HG03565 (cell line): ENCODE results near the gene ATAD1.
"Not testable (repeated sequence)": the region's sequence is repeated elsewhere in the genome, so short reads cannot be mapped to it uniquely, and the experiment has no call there.

Experiments used
- ATAC-seq: cut with Tn5 transposase; IDR thresholded peaks from one replicate; pipeline ENCODE4 v1.9.1; 2021; ENCODE audit warnings: mild to moderate bottlenecking, moderate library complexity; ENCODE audit not compliant: unreplicated experiment

ATAD1 gene

GRCh38 chr10:87817609-87818504, at the start of gene ATAD1:
Gene ATAD1 (minus strand): TSS chr10:87818226. CDS start chr10:87814599, 3,627 bp downstream.
- ATAC-seq: peak; percentile 64

- no peak for ATAC-seq
Observed at GRCh38 chr10:87867453-87867852, 49.4 kb upstream of the ATAD1 start.

- no peak for ATAC-seq
Observed at GRCh38 chr10:87866412-87866974, 48.5 kb upstream of the ATAD1 start.

DNA sequence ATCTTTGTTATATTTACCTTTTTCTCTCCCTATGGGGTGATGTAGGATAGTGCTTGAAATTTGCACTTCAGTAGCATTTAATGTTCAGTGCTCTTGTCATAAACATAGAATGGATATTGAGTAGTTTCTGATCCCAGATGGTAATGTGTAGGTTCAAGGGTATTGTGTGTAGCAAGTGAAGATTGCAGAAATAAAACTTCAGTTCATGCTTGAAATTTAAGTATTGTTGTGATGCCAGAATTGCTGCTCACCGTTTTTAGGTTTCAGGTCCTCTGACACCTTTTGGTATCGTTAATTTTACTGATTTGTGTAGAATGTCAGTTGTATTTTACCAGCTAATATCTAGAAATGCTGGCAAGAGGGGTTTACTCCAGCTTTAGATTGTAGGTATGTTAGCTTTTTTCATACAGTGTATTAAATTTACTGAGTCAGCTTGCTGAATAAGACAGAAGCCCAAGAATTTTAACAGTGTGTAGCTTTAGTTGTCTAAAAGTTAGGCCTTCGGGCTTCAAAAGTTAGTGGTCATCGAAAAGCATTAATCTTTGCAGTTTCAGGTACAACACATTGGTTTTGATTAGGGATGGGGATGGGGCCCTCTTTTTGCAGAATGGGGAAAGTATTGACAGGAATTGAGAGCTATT, 47.3 kb upstream of the ATAD1 start:
- no peak for ATAC-seq

- no peak for ATAC-seq
Observed at GRCh38 chr10:87864496-87865059, 46.6 kb upstream of the ATAD1 start.

GRCh38 chr10:87863951-87864495, 46.0 kb upstream of the ATAD1 start:
- ATAC-seq: not testable (repeated sequence)

GRCh38 chr10:87863053-87863943, 45.3 kb upstream of the ATAD1 start, which contains the start of the genes KLLN and PTEN:
Gene KLLN (minus strand): TSS chr10:87863533. CDS start chr10:87862487, 1,046 bp downstream.
Gene PTEN (plus strand): TSS chr10:87863625. CDS start chr10:87864470, 845 bp downstream.
- peak; percentile 35 for ATAC-seq

DNA sequence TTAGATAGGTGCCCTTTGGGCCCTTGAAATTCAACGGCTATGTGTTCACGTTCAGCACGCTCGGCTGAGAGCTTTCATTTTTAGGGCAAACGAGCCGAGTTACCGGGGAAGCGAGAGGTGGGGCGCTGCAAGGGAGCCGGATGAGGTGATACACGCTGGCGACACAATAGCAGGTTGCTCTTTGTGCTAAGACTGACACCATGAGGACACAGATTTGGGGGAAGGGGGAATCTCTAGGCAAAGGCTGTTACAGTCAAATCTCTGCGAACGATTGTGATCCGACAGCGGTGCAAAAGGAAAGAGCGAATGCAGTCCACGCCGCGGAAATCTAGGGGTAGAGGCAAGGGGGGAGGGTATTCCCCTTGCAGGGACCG, 44.6 kb upstream of the ATAD1 start:
- ATAC-seq: no peak

GRCh38 chr10:87861953-87862678, 44.1 kb upstream of the ATAD1 start:
- ATAC-seq: peak; percentile 38

DNA sequence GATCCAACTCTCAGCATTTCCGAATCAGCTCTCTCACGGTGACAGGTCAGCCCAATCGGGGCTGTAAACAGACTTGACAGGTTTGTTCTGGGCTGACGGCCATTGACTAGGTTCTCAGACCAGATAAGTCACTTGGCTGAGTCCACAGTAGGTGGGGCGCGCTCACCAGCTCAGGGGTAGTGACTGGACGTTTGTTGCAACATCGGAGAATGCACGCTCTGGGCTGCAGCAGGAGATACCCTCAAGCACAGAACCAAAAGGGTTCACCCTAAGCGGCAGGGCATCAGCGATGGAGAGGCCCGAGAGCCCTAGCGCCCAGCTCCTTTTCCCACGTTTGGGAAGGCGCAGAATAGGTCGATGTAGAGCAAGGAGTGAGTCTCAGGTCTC, 43.5 kb upstream of the ATAD1 start:
- ATAC-seq: peak; percentile 8

GRCh38 chr10:87860816-87861403, 42.9 kb upstream of the ATAD1 start:
- ATAC-seq: no peak

GRCh38 chr10:87860156-87860795, 42.2 kb upstream of the ATAD1 start:
- no peak for ATAC-seq

GRCh38 chr10:87855665-87856064, 37.6 kb upstream of the ATAD1 start:
- ATAC-seq: not testable (repeated sequence)

DNA sequence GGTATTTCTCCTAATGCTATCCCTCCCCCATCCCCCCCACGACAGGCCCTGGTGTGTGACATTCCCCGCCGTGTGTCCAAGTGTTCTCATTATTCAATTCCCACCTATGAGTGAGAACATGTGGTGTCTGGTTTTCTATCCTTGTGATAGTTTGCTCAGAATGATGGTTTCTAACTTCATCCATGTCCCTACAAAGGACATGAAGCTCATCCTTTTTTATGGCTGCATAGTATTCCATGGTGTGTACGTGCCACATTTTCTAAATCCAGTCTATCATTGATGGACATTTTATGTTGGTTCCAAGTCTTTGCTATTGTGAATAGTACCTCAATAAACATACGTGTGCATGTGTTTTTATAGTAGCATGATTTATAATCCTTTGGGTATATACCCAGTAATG, 37.2 kb upstream of the ATAD1 start:
- ATAC-seq: not testable (repeated sequence)

- no peak for ATAC-seq
Observed at GRCh38 chr10:87852089-87852488, 34.1 kb upstream of the ATAD1 start.

DNA sequence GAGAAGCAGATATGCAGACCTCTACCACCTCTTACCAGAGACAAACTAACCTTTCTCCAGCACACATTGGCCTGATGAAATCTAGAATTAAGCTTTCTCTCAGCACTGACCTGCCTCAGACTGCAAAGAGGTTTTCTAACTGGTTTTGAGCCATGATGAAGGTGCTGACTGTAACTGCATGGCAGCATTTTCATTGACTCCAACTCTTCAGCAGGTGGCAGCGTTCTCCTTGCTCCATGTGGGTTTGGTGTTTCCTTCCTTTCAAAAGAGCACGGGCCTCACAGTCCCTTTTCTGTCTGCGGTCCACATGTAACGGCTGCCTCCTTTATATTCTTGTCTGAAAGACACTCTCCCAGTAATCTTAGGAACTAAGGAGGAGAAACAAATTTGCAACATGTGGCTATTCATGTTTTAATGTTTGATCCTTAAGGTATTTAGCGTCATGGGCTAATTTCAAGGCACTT, 32.7 kb upstream of the ATAD1 start:
- ATAC-seq: no peak

DNA sequence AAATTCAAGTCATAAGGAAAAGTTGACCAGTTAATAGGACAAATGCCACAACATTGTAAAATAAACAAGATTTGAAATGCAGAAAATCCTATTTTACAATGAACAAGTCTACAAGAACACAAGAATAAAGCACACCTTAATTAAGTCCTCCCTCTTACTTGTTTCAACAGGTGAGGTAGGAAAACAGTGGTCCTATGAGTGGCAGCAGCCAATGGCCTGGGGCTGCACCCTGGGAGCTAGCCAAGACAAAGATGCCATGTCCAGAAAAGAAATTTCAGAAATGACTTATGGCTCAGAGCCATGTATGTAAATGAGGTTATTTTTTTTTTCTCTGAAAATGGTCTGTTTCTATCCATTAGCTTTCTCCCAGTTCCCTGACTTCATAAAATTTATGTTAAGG, 31.0 kb upstream of the ATAD1 start:
- ATAC-seq: no peak

- no peak for ATAC-seq
Observed at GRCh38 chr10:87847550-87847949, 29.5 kb upstream of the ATAD1 start.
